HPDE6-E6E7 (cell line): ENCODE results near the gene CEACAM21.
A peak's percentile ranks its signal among the peaks of the same experiment; 100 is the strongest.

ENCODE experiments used
- DNase-seq: peaks from one replicate; pipeline ENCODE4 v3.0.0; 2011; ENCODE audit warnings: missing footprints; ENCODE audit errors: extremely low spot score

The CEACAM21 gene

GRCh38 chr19:41587101-41587837, 11.3 kb downstream of the CEACAM21 start:
- DNase-seq, result no peak

- no peak for DNase-seq
These were observed 11.9 kb downstream of the CEACAM21 start for GRCh38 chr19:41587838-41588210.

- no peak for DNase-seq
These were observed 12.7 kb downstream of the CEACAM21 start for GRCh38 chr19:41588497-41589209.

GRCh38 chr19:41589371-41589770, 13.4 kb downstream of the CEACAM21 start:
- no peak for DNase-seq

GRCh38 chr19:41590936-41591335, 15.0 kb downstream of the CEACAM21 start:
- DNase-seq, result no peak

GRCh38 chr19:41591951-41592562, 16.1 kb downstream of the CEACAM21 start:
- no peak for DNase-seq

- DNase-seq, result peak; percentile 42
These were observed 19.4 kb downstream of the CEACAM21 start for GRCh38 chr19:41595258-41595889.

- DNase-seq, result no peak
These were observed 19.9 kb downstream of the CEACAM21 start for GRCh38 chr19:41595890-41596280.

GRCh38 chr19:41597600-41598041, 21.7 kb downstream of the CEACAM21 start:
- DNase-seq, result peak; percentile 69

GRCh38 chr19:41599175-41599966, 23.4 kb downstream of the CEACAM21 start:
- DNase-seq, result no peak

GRCh38 chr19:41601771-41602170, 25.8 kb downstream of the CEACAM21 start:
- DNase-seq, result no peak

GRCh38 chr19:41604831-41605230, 28.9 kb downstream of the CEACAM21 start:
- no peak for DNase-seq

GRCh38 chr19:41606215-41606837, 30.4 kb downstream of the CEACAM21 start:
- no peak for DNase-seq

- DNase-seq, result no peak
These were observed 31.7 kb downstream of the CEACAM21 start for GRCh38 chr19:41607668-41608067.

- DNase-seq, result no peak
These were observed 34.8 kb downstream of the CEACAM21 start for GRCh38 chr19:41610789-41611188.

GRCh38 chr19:41612483-41612882, 36.5 kb downstream of the CEACAM21 start:
- DNase-seq, result no peak

GRCh38 chr19:41615207-41615606, 39.2 kb downstream of the CEACAM21 start:
- no peak for DNase-seq

GRCh38 chr19:41616792-41617621, 41.0 kb downstream of the CEACAM21 start:
- no peak for DNase-seq

- no peak for DNase-seq
These were observed 42.2 kb downstream of the CEACAM21 start for GRCh38 chr19:41617941-41618730.
